Thyroid gland (tissue), 4 donors: ENCODE data around the gene CPT1C.

Experiments used
- POLR2A ChIP-seq, 2 donors: fragments of 450-650 bp; IDR thresholded peaks; one replicate each; pipeline ENCODE4 v1.6.1; 2017; ENCODE audit warnings: antibody characterized with exemption in 2 of 2, mild to moderate bottlenecking in 2 of 2, moderate library complexity in 1 of 2
- TF ChIP-seq, protein P1 (sequence below), 6 experiments: fragments of 200-600 bp in 3 of 6; fragments of 450-650 bp in 3 of 6; sonication (generic) in 3 of 6; IDR thresholded peaks; one replicate each; pipeline ENCODE4 v1.5.1; 2016 to 2019; ENCODE audit warnings: antibody characterized with exemption in 6 of 6, mild to moderate bottlenecking in 2 of 6, inconsistent platforms in 1 of 6, moderate library complexity in 1 of 6

DNA sequence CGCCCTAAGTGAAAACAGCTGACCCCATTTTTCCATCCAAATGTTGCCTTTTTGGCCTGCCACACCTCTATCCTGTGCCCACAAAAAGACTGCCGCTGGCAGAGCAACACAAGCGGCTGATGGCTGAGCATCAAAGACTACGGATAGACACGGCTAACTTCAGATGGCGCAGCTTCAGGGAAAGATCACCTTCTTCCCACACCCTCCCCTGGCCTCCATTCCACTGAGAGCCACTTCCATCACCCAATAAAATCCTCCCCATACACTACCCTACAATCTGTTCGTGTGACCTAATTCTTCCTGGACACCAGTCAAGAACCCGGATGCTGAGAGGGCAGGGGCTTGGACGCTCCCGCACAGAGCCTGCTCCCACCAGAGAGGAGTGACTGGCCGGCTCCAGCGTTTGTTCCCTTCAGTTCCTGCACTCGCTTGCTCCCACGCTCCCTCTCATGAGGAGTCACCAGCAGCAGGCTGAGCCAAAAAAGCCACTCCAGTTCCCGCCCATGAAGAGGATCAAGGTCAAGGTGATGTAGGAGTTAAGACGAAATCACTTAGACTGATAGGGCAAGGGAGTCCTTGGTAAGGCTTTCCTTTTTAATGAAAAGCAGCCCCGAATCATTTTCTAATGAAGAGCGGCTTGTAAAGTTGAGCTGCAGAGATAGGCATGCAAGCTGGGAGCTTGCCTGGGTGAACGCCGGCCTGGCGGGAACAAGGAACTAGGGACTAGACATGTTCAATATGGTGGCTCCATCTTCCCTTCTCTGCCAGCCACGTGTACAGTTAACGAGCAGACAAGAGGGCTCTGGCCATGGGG is 36.5 kb downstream of the CPT1C start:
- TF ChIP-seq, protein P1, sequence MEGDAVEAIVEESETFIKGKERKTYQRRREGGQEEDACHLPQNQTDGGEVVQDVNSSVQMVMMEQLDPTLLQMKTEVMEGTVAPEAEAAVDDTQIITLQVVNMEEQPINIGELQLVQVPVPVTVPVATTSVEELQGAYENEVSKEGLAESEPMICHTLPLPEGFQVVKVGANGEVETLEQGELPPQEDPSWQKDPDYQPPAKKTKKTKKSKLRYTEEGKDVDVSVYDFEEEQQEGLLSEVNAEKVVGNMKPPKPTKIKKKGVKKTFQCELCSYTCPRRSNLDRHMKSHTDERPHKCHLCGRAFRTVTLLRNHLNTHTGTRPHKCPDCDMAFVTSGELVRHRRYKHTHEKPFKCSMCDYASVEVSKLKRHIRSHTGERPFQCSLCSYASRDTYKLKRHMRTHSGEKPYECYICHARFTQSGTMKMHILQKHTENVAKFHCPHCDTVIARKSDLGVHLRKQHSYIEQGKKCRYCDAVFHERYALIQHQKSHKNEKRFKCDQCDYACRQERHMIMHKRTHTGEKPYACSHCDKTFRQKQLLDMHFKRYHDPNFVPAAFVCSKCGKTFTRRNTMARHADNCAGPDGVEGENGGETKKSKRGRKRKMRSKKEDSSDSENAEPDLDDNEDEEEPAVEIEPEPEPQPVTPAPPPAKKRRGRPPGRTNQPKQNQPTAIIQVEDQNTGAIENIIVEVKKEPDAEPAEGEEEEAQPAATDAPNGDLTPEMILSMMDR (IDR thresholded peaks at IDR 0.05): no peak
- TF ChIP-seq POLR2A (IDR thresholded peaks at IDR 0.05): no peak
